ENCODE data around the gene SLC25A5. TPM values are rescaled to one million over a fixed set of nuclear protein-coding genes. Genes with fewer than 3 reads are reported as not detected.

Gene SLC25A5
- total and polyA plus RNA-seq, 4 donors, result 191 to 304 (median 207) TPM

GRCh38 chrX:119501511-119502148 lies 33.4 kb downstream of the SLC25A5 start:
- WGBS, result 84% methylated on average over 7 of the region's 7 CpGs
- Histone ChIP-seq H3K27me3 (ENCODE audit: control insufficient read depth in 4 of 4, insufficient read depth in 4 of 4, low read length in 3 of 4) (no peaks in the 10 kb centered on the region), H3K36me3 (ENCODE audit: control insufficient read depth in 4 of 4, insufficient read depth in 3 of 4, low read depth in 1 of 4, low read length in 3 of 4) (no peaks in the 10 kb centered on the region), H3K4me1 (ENCODE audit: control insufficient read depth in 4 of 4, insufficient read depth in 4 of 4, low read length in 3 of 4) (peaks cover 8 to 40% (median 26%) of the 10 kb centered on the region in 4 donors), H3K9ac (ENCODE audit: low read depth in 1 of 2, low read length in 2 of 2) (no peak overlapping the region), H3K9me3 (ENCODE audit: control insufficient read depth in 4 of 4, low read length in 3 of 4) (no peaks in the 10 kb centered on the region), H3K4me3 (ENCODE audit: low read depth in 1 of 3, low read length in 3 of 3) (no peak overlapping the region), H3K27ac (ENCODE audit: low read depth in 1 of 2, low read length in 2 of 2) (no peak overlapping the region)
- no peak for DNase-seq (ENCODE audit: low spot score)
- TF ChIP-seq RXRA (IDR thresholded peaks at IDR 0.05) (no peak), HNF4A (conservative IDR thresholded peaks at IDR 0.05) (no peak)

GRCh38 chrX:119502727-119503483 lies 34.7 kb downstream of the SLC25A5 start:
- H3K27ac ChIP-seq (ENCODE audit: low read depth in 1 of 2, low read length in 2 of 2), result peak overlapping the region; percentile 38 to 62
- H3K9ac ChIP-seq (ENCODE audit: low read depth in 1 of 2, low read length in 2 of 2), result no peak overlapping the region
- no peaks in the 10 kb centered on the region for H3K27me3 ChIP-seq (ENCODE audit: control insufficient read depth in 4 of 4, insufficient read depth in 4 of 4, low read length in 3 of 4)
- DNase-seq (ENCODE audit: low spot score), result no peak
- TF ChIP-seq FOXA2 (IDR thresholded peaks at IDR 0.05) (no peak), HNF4A (conservative IDR thresholded peaks at IDR 0.05) (peak in 1 of 2 donors; percentile 16)
- H3K4me1 ChIP-seq (ENCODE audit: control insufficient read depth in 4 of 4, insufficient read depth in 4 of 4, low read length in 3 of 4), result peaks cover 8 to 40% (median 26%) of the 10 kb centered on the region in 4 donors
- WGBS, result 15% methylated on average over 11 of the region's 11 CpGs
- H3K4me3 ChIP-seq (ENCODE audit: low read depth in 1 of 3, low read length in 3 of 3), result no peak overlapping the region
- H3K9me3 ChIP-seq (ENCODE audit: control insufficient read depth in 4 of 4, low read length in 3 of 4), result no peaks in the 10 kb centered on the region
- no peaks in the 10 kb centered on the region for H3K36me3 ChIP-seq (ENCODE audit: control insufficient read depth in 4 of 4, insufficient read depth in 3 of 4, low read depth in 1 of 4, low read length in 3 of 4)

DNA sequence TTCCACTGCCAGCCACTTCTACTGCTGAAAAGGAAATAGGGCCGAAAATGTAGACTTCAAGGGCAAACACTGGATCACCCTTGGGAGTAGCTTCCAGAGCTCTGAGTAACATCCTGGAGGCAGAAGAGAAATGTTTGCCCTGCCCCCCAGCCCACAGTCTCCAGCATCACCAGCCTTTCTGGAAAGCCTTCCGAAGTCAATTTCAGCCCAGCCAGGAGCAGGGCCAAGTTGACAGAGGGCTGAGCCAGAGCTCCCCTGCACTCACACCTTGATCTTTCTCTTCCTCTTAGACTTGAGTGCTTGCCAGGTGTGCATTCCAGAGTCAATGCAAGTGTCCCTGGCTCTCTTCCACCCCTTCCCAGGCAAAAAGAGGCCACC lies 35.2 kb downstream of the SLC25A5 start:
- no peaks in the 10 kb centered on the region for H3K27me3 ChIP-seq (ENCODE audit: control insufficient read depth in 4 of 4, insufficient read depth in 4 of 4, low read length in 3 of 4)
- peaks cover 8 to 40% (median 26%) of the 10 kb centered on the region in 4 donors for H3K4me1 ChIP-seq (ENCODE audit: control insufficient read depth in 4 of 4, insufficient read depth in 4 of 4, low read length in 3 of 4)
- no peaks in the 10 kb centered on the region for H3K36me3 ChIP-seq (ENCODE audit: control insufficient read depth in 4 of 4, insufficient read depth in 3 of 4, low read depth in 1 of 4, low read length in 3 of 4)
- no peak overlapping the region for H3K4me3 ChIP-seq (ENCODE audit: low read depth in 1 of 3, low read length in 3 of 3)
- peak overlapping the region; percentile 38 to 62 for H3K27ac ChIP-seq (ENCODE audit: low read depth in 1 of 2, low read length in 2 of 2)
- WGBS, result 21% methylated on average over 2 of the region's 2 CpGs
- TF ChIP-seq JUND (IDR thresholded peaks at IDR 0.05) (peak in 1 of 2 donors; percentile 32), GABPA (IDR thresholded peaks at IDR 0.05 in 1 of 2, conservative IDR thresholded peaks at IDR 0.05 in 1 of 2) (no peak), HNF4A (conservative IDR thresholded peaks at IDR 0.05) (peak; percentile 47 to 61), CTCF (IDR thresholded peaks at IDR 0.05; ENCODE audit: low read depth, low read length, missing input control) (no peak), RAD21 (IDR thresholded peaks at IDR 0.05) (peak in 1 of 2 donors; percentile 10), YY1 (IDR thresholded peaks at IDR 0.05) (peak; percentile 24), FOXA2 (IDR thresholded peaks at IDR 0.05) (peak; percentile 24), FOXA1 (IDR thresholded peaks at IDR 0.05) (no peak), NR2F2 (IDR thresholded peaks at IDR 0.05) (no peak), SP1 (IDR thresholded peaks at IDR 0.05) (peak; percentile 46), TAF1 (conservative IDR thresholded peaks at IDR 0.05) (no peak), RXRA (IDR thresholded peaks at IDR 0.05) (peak; percentile 28 to 59), HNF4G (IDR thresholded peaks at IDR 0.05) (no peak), ZBTB33 (IDR thresholded peaks at IDR 0.05) (no peak), EGR1 (IDR thresholded peaks at IDR 0.05; ENCODE audit: low read depth in 2 of 2) (no peak)
- TF ChIP-seq, protein P1, sequence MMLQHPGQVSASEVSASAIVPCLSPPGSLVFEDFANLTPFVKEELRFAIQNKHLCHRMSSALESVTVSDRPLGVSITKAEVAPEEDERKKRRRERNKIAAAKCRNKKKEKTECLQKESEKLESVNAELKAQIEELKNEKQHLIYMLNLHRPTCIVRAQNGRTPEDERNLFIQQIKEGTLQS (IDR thresholded peaks at IDR 0.05), result no peak
- TF ChIP-seq, protein P2, sequence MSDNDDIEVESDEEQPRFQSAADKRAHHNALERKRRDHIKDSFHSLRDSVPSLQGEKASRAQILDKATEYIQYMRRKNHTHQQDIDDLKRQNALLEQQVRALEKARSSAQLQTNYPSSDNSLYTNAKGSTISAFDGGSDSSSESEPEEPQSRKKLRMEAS (IDR thresholded peaks at IDR 0.05), result no peak
- TF ChIP-seq, protein P3, sequence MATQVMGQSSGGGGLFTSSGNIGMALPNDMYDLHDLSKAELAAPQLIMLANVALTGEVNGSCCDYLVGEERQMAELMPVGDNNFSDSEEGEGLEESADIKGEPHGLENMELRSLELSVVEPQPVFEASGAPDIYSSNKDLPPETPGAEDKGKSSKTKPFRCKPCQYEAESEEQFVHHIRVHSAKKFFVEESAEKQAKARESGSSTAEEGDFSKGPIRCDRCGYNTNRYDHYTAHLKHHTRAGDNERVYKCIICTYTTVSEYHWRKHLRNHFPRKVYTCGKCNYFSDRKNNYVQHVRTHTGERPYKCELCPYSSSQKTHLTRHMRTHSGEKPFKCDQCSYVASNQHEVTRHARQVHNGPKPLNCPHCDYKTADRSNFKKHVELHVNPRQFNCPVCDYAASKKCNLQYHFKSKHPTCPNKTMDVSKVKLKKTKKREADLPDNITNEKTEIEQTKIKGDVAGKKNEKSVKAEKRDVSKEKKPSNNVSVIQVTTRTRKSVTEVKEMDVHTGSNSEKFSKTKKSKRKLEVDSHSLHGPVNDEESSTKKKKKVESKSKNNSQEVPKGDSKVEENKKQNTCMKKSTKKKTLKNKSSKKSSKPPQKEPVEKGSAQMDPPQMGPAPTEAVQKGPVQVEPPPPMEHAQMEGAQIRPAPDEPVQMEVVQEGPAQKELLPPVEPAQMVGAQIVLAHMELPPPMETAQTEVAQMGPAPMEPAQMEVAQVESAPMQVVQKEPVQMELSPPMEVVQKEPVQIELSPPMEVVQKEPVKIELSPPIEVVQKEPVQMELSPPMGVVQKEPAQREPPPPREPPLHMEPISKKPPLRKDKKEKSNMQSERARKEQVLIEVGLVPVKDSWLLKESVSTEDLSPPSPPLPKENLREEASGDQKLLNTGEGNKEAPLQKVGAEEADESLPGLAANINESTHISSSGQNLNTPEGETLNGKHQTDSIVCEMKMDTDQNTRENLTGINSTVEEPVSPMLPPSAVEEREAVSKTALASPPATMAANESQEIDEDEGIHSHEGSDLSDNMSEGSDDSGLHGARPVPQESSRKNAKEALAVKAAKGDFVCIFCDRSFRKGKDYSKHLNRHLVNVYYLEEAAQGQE (IDR thresholded peaks at IDR 0.05), result no peak
- H3K9ac ChIP-seq (ENCODE audit: low read depth in 1 of 2, low read length in 2 of 2), result no peak overlapping the region
- DNase-seq (ENCODE audit: low spot score), result no peak
- no peaks in the 10 kb centered on the region for H3K9me3 ChIP-seq (ENCODE audit: control insufficient read depth in 4 of 4, low read length in 3 of 4)
